KMS-11 (cell line): ENCODE measurements around the gene VAC14.

Source experiments
- H2AFZ ChIP-seq: fragments of 200-600 bp; sonication (generic); 2 replicates; pipeline ENCODE4 v1.6.1; 2016; ENCODE audit warnings: antibody characterized with exemption, mixed run types, low read depth
- H3K27ac ChIP-seq: fragments of 200-600 bp; sonication (generic); 2 replicates; pipeline ENCODE4 v1.6.1; 2016; ENCODE audit warnings: mild to moderate bottlenecking, mixed run types
- H3K27me3 ChIP-seq: fragments of 200-600 bp; sonication (generic); 2 replicates; pipeline ENCODE4 v1.6.1; 2017; ENCODE audit warnings: mild to moderate bottlenecking, low read depth, mixed run types, moderate library complexity; ENCODE audit not compliant: insufficient read depth
- H3K36me3 ChIP-seq: fragments of 200-600 bp; sonication (generic); 2 replicates; pipeline ENCODE4 v1.6.1; 2017; ENCODE audit warnings: mild to moderate bottlenecking, mixed run types; ENCODE audit not compliant: insufficient read depth
- H3K4me1 ChIP-seq: fragments of 200-600 bp; sonication (generic); 2 replicates; pipeline ENCODE4 v1.6.1; 2016; ENCODE audit warnings: mild to moderate bottlenecking, low read depth, mixed run types; ENCODE audit not compliant: poor library complexity, severe bottlenecking
- H3K4me2 ChIP-seq: fragments of 200-600 bp; sonication (generic); 2 replicates; pipeline ENCODE4 v1.7.0; 2016; ENCODE audit warnings: mild to moderate bottlenecking, mixed run types
- H3K4me3 ChIP-seq: fragments of 200-600 bp; sonication (generic); IDR thresholded peaks from 2 replicates; pipeline ENCODE4 v1.6.1; 2017; ENCODE audit warnings: low read depth, low read length, mixed read lengths; ENCODE audit not compliant: insufficient read depth
- H3K79me2 ChIP-seq: fragments of 200-600 bp; sonication (generic); 2 replicates; pipeline ENCODE4 v1.6.1; 2016; ENCODE audit warnings: low read depth, mixed run types; ENCODE audit not compliant: insufficient read depth
- H3K9ac ChIP-seq: fragments of 200-600 bp; sonication (generic); 2 replicates; pipeline ENCODE4 v1.6.1; 2016; ENCODE audit warnings: mild to moderate bottlenecking, mixed run types
- H4K20me1 ChIP-seq: fragments of 200-600 bp; sonication (generic); 2 replicates; pipeline ENCODE4 v1.6.1; 2016; ENCODE audit warnings: mild to moderate bottlenecking, mixed run types; ENCODE audit not compliant: insufficient read depth
- CTCF ChIP-seq: fragments of 200-600 bp; sonication (generic); conservative IDR thresholded peaks from 2 replicates; pipeline ENCODE4 v1.6.1; 2017; ENCODE audit warnings: low read depth, mild to moderate bottlenecking, antibody characterized with exemption, low read length, moderate library complexity, mixed read lengths

VAC14 gene

GRCh38 chr16:70670175-70670574, 130.8 kb downstream of the VAC14 start:
- H3K27me3 ChIP-seq, result no peaks in the 10 kb centered on the region
- no peak overlapping the region for H3K4me3 ChIP-seq
- no peaks in the 10 kb centered on the region for H4K20me1 ChIP-seq
- no peaks in the 10 kb centered on the region for H3K36me3 ChIP-seq
- H3K4me2 ChIP-seq, result no peak overlapping the region
- H3K79me2 ChIP-seq, result no peaks in the 10 kb centered on the region
- H3K27ac ChIP-seq, result no peak overlapping the region
- no peak for TF ChIP-seq CTCF
- no peak overlapping the region for H3K9ac ChIP-seq
- no peaks in the 10 kb centered on the region for H3K4me1 ChIP-seq
- no peak overlapping the region for H2AFZ ChIP-seq

GRCh38 chr16:70665806-70666735, 134.9 kb downstream of the VAC14 start:
- Histone ChIP-seq H2AFZ (no peak overlapping the region), H3K4me1 (no peaks in the 10 kb centered on the region), H3K9ac (no peak overlapping the region), H3K36me3 (no peaks in the 10 kb centered on the region), H3K79me2 (no peaks in the 10 kb centered on the region), H3K27ac (no peak overlapping the region), H3K4me3 (no peak overlapping the region), H3K27me3 (no peaks in the 10 kb centered on the region), H4K20me1 (no peaks in the 10 kb centered on the region), H3K4me2 (no peak overlapping the region)
- TF ChIP-seq CTCF, result no peak

- no peak overlapping the region for H3K4me3 ChIP-seq
- no peak overlapping the region for H2AFZ ChIP-seq
- H3K27me3 ChIP-seq, result no peaks in the 10 kb centered on the region
- no peak for TF ChIP-seq CTCF
- H3K27ac ChIP-seq, result no peak overlapping the region
- no peak overlapping the region for H3K4me2 ChIP-seq
- H3K79me2 ChIP-seq, result no peaks in the 10 kb centered on the region
- H3K36me3 ChIP-seq, result no peaks in the 10 kb centered on the region
- no peak overlapping the region for H3K9ac ChIP-seq
- H3K4me1 ChIP-seq, result no peaks in the 10 kb centered on the region
- H4K20me1 ChIP-seq, result no peaks in the 10 kb centered on the region
Measured at GRCh38 chr16:70665113-70665694, 135.8 kb downstream of the VAC14 start.

GRCh38 chr16:70664325-70665112, 136.4 kb downstream of the VAC14 start:
- Histone ChIP-seq H3K27ac (no peak overlapping the region), H3K4me3 (no peak overlapping the region), H3K27me3 (no peaks in the 10 kb centered on the region), H2AFZ (no peak overlapping the region), H4K20me1 (no peaks in the 10 kb centered on the region), H3K4me2 (no peak overlapping the region), H3K4me1 (no peaks in the 10 kb centered on the region), H3K79me2 (no peaks in the 10 kb centered on the region), H3K36me3 (no peaks in the 10 kb centered on the region), H3K9ac (no peak overlapping the region)
- TF ChIP-seq CTCF, result no peak
